Endothelial cell of hepatic sinusoid (primary cell): ENCODE results near the gene CCDC134.

Experiments
- in situ Hi-C: cut with HindIII; loops from 2 replicates; pipeline ENCODE4 v1.10.0; 2017; ENCODE audit warnings: low sequenced_read_pairs

CCDC134 gene

GRCh38 chr22:41800348-41801146 lies at the start of gene CCDC134:
CCDC134 (plus strand) TSS chr22:41800679; CDS start chr22:41808891, 8,212 bp downstream.
- in situ Hi-C loops = no loop called here

GRCh38 chr22:41752011-41752970 lies 48.2 kb upstream of the CCDC134 start:
- in situ Hi-C loops = no loop called here

- in situ Hi-C loops = no loop called here
Observed at GRCh38 chr22:41753984-41754383, 46.5 kb upstream of the CCDC134 start.

GRCh38 chr22:41757502-41757901 lies 43.0 kb upstream of the CCDC134 start:
- in situ Hi-C loops = no loop called here

GRCh38 chr22:41758231-41758630 lies 42.2 kb upstream of the CCDC134 start:
- in situ Hi-C loops = no loop called here

GRCh38 chr22:41762980-41763779 lies 37.3 kb upstream of the CCDC134 start:
- in situ Hi-C loops = loop anchor here (5.0 kb wide), 1 partner anchor 36 kb away; no protein-coding TSS in a partner anchor

- in situ Hi-C loops = no loop called here
Observed at GRCh38 chr22:41766476-41766875, 34.0 kb upstream of the CCDC134 start.

GRCh38 chr22:41768430-41768829 lies 32.0 kb upstream of the CCDC134 start:
- in situ Hi-C loops = no loop called here

- in situ Hi-C loops = no loop called here
Observed at GRCh38 chr22:41770715-41771468, 29.6 kb upstream of the CCDC134 start.

GRCh38 chr22:41772198-41772597 lies 28.3 kb upstream of the CCDC134 start:
- in situ Hi-C loops = no loop called here

- in situ Hi-C loops = no loop called here
Observed at GRCh38 chr22:41772645-41773044, 27.8 kb upstream of the CCDC134 start.

GRCh38 chr22:41775338-41775737 lies 25.1 kb upstream of the CCDC134 start:
- in situ Hi-C loops = no loop called here

- in situ Hi-C loops = no loop called here
Observed at GRCh38 chr22:41775976-41776375, 24.5 kb upstream of the CCDC134 start.

GRCh38 chr22:41776381-41776780 lies 24.1 kb upstream of the CCDC134 start:
- in situ Hi-C loops = no loop called here

- in situ Hi-C loops = no loop called here
Observed at GRCh38 chr22:41777749-41778425, 22.6 kb upstream of the CCDC134 start.

- in situ Hi-C loops = loop anchor here (5.0 kb wide), 2 partner anchors 38 to 102 kb away; no protein-coding TSS in a partner anchor
Observed at GRCh38 chr22:41779929-41780505, 20.5 kb upstream of the CCDC134 start.

- in situ Hi-C loops = loop anchor here (5.0 kb wide), 2 partner anchors 39 to 101 kb away; no protein-coding TSS in a partner anchor
Observed at GRCh38 chr22:41780746-41781505, 19.6 kb upstream of the CCDC134 start.

- in situ Hi-C loops = loop anchor here (5.0 kb wide), 2 partner anchors 39 to 101 kb away; no protein-coding TSS in a partner anchor
Observed at GRCh38 chr22:41781507-41781906, 19.0 kb upstream of the CCDC134 start.
